ENCODE data around the gene UBE2L6.

The UBE2L6 gene

DNA sequence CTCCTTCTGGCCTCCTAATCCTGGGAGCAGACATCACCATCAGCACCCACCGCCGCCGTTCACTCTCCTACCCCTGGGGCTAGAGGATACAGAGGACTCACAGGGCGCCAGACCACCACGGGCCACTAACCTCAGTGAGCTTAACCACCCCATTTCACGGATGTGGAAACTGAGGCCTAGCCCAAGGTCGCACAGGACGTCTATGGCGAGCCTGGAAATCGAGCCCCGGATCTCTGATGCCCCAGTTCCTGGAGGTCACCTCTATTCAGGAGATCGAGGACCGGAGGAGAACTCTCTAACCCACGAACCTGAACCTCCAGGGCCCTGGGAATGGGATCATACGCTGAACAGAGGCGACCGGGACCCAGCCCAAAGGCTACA is 37.3 kb downstream of the UBE2L6 start:
- no peak for DNase-seq (ENCODE audit: low read depth in 2 of 2)

DNA sequence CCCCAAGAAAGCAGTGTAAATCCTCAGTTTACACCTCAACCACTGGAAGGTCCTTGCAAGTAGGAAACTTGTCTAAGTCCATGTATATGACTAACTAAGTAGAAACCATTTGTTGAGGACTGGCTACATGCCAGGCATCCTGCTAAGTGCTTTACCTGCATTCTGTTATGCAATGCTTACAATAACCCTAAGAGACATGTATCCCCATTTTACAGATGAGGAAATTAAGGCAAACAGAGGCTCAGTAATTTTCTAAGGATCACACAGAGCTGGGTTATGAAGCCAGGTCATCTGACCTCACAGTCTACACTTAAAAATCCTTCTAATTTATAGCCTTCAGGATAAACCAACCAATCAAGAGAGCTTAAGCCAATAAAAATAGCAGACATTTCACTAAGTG is 38.5 kb downstream of the UBE2L6 start:
- DNase-seq (ENCODE audit: low read depth in 2 of 2): no peak

- DNase-seq (ENCODE audit: low read depth in 2 of 2): peak in 1 of 2 experiments; percentile 18
Observed at GRCh38 chr11:57527056-57527631, 40.3 kb downstream of the UBE2L6 start.

DNA sequence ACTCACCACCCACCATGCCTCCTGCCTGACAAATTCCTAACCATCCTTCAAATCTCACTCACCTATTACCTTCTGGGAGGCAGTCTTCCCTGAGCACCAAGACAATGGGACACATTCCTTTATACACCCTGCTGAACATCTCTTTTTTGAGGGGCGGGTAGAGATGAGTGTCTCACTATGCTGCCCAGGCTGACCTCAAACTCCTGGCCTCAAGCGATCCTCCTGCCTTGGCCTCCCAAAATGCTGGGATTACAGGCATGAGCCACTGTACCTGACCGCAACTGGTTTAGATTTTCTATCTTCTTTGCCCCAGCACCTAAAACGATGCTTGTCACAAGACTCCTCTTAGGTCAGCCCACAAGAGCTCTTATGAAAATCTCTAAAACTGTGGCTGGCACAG is 44.1 kb downstream of the UBE2L6 start:
- DNase-seq (ENCODE audit: low read depth in 2 of 2): no peak

GRCh38 chr11:57521116-57521515 is 46.4 kb downstream of the UBE2L6 start:
- no peak for DNase-seq (ENCODE audit: low read depth in 2 of 2)

DNA sequence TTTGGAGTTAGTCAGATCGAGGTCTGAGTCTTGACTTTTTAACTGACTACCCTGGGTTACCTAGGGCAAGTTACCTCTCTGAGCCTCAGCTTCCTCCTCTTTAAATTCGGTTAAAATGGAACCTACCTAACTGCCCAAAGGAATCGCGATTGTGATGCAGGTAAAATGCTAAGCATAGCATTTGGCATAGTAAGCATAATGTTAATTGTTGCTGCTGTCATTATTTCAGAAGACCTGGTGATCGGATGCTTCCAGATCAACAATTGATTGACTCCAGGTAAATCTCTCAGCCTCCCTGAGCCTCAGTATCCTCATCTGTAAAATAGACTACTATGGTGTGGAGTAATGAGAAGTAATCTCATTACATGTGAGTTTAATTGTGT is 51.4 kb downstream of the UBE2L6 start:
- no peak for DNase-seq (ENCODE audit: low read depth in 2 of 2)

GRCh38 chr11:57515332-57516060 is 52.0 kb downstream of the UBE2L6 start, which contains the start of gene SLC43A1:
Gene SLC43A1 (minus strand): TSS chr11:57515702. CDS start chr11:57514111, 1,591 bp downstream.
- DNase-seq (ENCODE audit: low read depth in 2 of 2): no peak

- DNase-seq (ENCODE audit: low read depth in 2 of 2): no peak
Observed at GRCh38 chr11:57514538-57515331, 52.7 kb downstream of the UBE2L6 start.

DNA sequence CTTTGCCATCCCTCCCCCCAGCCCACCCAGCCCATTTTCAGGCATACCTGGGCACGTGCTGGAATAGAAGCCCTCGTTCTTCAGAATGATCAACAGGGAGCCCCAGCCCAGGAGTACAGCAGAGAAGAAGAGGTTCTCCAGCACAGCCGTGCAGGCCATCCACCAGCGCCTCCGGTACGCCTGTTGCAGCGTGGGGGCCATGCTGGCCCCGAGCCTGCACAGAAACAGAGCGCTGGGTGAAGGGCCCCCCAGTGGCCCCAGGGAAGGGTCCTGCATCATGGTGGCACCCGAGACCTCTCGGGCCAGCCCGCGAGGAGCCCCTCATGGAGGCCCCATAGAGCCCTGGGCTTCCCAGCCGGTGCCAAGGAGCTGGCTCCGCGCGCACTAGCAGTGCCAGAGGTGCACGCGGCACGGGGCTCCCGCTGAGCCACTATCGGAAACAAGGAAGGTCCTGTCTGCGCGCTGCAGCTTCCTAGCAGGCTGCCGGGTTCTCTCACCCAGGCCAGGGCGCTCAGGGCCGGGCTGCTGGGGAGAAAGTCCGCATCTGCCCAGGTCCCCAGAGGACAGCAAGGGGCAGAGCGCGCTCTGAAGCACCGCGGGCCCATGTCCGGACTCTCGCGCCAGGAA is 53.4 kb downstream of the UBE2L6 start:
- DNase-seq (ENCODE audit: low read depth in 2 of 2): no peak

GRCh38 chr11:57513452-57513795 is 54.0 kb downstream of the UBE2L6 start:
- DNase-seq (ENCODE audit: low read depth in 2 of 2): no peak

- no peak for DNase-seq (ENCODE audit: low read depth in 2 of 2)
Observed at GRCh38 chr11:57512646-57513451, 54.6 kb downstream of the UBE2L6 start.

DNA sequence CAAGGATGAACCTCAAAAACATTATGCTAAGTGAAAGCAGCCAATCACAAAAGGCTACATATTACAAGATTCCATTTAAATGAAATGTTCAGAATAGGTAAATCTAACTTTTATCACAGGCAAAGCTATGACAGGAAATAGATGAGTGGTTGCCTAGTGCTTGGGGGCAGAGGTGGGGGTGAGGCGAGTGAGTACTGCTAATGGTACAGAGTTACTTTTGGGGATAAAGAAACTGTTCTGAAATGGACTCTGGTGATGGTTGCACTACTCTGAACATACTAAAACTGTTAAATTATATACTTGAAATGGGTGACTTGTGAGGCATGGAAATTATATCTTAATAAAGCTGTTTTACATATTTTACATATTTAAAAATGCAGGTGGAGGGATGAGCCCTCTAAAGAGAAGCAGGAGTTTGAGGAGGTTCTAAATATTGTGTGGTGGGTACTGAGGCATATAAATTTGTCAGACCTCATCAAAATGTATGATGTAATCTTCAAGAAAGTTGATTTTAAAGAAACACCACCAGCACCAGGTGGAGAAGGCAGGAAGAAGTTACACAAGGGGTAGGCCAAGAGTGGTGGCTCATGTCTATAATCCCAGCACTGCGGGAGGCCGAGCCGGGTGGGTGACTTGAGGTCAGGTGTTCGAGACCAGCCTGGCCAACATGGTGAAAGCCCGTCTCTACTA is 55.6 kb downstream of the UBE2L6 start:
- DNase-seq (ENCODE audit: low read depth in 2 of 2): no peak

GRCh38 chr11:57508341-57509170 is 58.9 kb downstream of the UBE2L6 start:
- DNase-seq (ENCODE audit: low read depth in 2 of 2): no peak

DNA sequence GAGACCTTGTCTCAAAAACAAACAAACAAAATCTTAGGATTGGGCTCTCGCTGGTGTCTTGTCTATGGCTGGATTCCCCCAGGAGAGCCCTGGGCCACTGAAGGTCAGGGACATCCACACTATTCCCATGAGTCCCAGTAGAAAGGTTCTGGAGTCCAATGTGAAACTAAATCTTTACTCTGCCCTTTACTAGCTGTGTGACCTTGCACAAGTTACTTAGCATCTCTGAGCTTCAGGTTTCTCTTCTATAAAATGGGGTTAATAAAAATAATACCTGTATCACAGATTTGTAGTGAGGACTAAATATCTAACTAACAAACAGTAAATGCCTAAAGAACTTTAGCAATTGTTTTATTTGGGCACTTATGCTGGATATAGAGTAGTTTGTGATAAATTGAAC is 61.0 kb downstream of the UBE2L6 start:
- DNase-seq (ENCODE audit: low read depth in 2 of 2): no peak

GRCh38 chr11:57504511-57504910 is 63.0 kb downstream of the UBE2L6 start:
- no peak for DNase-seq (ENCODE audit: low read depth in 2 of 2)

- DNase-seq (ENCODE audit: low read depth in 2 of 2): no peak
Observed at GRCh38 chr11:57502870-57503269, 64.6 kb downstream of the UBE2L6 start.

DNA sequence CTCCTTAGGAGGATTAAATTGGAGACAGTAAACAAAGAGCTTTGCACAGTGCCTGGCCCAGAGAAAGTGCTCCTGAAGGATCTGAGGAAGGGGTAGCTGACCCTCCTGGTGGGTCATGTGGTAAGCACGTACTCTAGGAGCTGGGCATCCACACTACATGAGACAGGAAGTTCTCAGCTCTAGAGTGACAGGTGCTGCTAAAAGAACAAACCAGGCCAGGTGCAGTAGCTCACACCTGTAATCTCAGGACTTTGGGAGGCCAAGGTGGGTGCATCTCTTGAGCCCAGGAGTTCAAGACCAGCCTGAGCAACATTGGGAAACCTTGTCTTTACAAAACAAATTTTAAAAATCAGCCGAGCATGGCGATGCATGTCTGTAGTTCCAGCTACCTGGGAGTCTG is 65.1 kb downstream of the UBE2L6 start:
- DNase-seq (ENCODE audit: low read depth in 2 of 2): no peak

DNA sequence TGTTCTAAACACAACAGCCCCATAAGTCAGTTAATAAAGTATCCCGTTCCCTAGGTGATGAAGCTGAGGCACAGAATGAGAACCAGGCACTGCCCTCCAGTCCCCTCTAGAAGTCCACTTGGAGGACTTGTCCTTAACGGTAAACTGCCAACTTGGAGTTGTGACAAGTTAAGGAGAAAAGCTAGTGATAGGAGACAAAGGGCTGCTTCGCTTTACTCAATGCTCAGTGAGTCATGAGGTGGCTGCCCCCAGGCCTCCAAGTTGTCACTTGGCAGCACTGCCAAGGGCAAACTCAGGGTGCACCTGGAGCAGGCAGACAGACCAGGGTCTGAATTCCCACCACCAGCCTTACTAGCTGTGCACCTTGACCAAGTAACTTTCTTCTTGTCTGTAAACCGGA is 65.5 kb downstream of the UBE2L6 start:
- DNase-seq (ENCODE audit: low read depth in 2 of 2): no peak

Data from fibroblast of skin of left biceps (primary cell).